NCI-H510A (cell line): ENCODE data around the gene LRRN3.

Experiments
- DNase-seq: peaks from one replicate; lab custom pipeline; 2025; lab: John Stamatoyannopoulos, UW

Gene LRRN3

GRCh38 chr7:111172564-111173257 lies 81.8 kb downstream of the LRRN3 start:
- DNase-seq: no peak

GRCh38 chr7:111173528-111173927 lies 82.6 kb downstream of the LRRN3 start:
- no peak for DNase-seq

GRCh38 chr7:111173990-111174389 lies 83.1 kb downstream of the LRRN3 start:
- DNase-seq: no peak

GRCh38 chr7:111174510-111174909 lies 83.6 kb downstream of the LRRN3 start:
- DNase-seq: no peak
